Lower leg skin (tissue), 4 donors: Measurements from ENCODE around the gene PDE4A. TPM values are rescaled to one million over a fixed set of nuclear protein-coding genes. Genes with fewer than 3 reads are reported as not detected.
A peak's percentile ranks its signal among the peaks of the same experiment; 100 is the strongest.

Experiments used
- DNase-seq, 2 donors: peaks; one replicate each; pipeline ENCODE4 v3.0.0-alpha.2; 2019; ENCODE audit warnings: low spot score in 2 of 2
- H3K4me3 ChIP-seq: fragments of 200-600 bp; sonication (generic); 2 replicates; pipeline ENCODE4 v1.5.1; 2017; ENCODE audit warnings: mild to moderate bottlenecking, low read depth; ENCODE audit not compliant: poor library complexity, severe bottlenecking
- CTCF ChIP-seq, 3 donors: fragments of 450-650 bp; IDR thresholded peaks; one replicate each; pipeline ENCODE4 v1.5.1; 2016; ENCODE audit warnings: antibody characterized with exemption in 3 of 3, mild to moderate bottlenecking in 3 of 3, moderate library complexity in 2 of 3
- POLR2A ChIP-seq, 2 donors: fragments of 450-650 bp; IDR thresholded peaks; one replicate each; pipeline ENCODE4 v1.6.1; 2016 to 2017; ENCODE audit warnings: antibody characterized with exemption in 2 of 2, mild to moderate bottlenecking in 1 of 2, moderate library complexity in 1 of 2
- WGBS, 2 donors: methylation state at CpG; one replicate each; pipeline ENCODE4 v1.1.5; 2018; 5-methylcytosine and 5-hydroxymethylcytosine counted together
- intact Hi-C: fragments of 100-400 bp; cut with DNase I; formaldehyde crosslinking; loops from one replicate; pipeline ENCODE4 v1.15.0; 2023; ENCODE audit warnings: low total_unique reads
- microRNA counts, 2 donors: library from miRNA; unstranded; fragments of <30 nt; microRNA quantifications; one replicate each; lab custom pipeline; 2016
- microRNA-seq, 2 donors: library from miRNA; unstranded; fragments of <30 nt; microRNA quantifications; one replicate each; pipeline ENCODE4, GENCODE V29; 2016; ENCODE audit warnings: borderline replicate concordance in 2 of 2, borderline number of aligned reads in 1 of 2
- total RNA-seq, 4 donors: library from RNA; depleted of rRNA; stranded (reverse); fragments of >200 nt; gene quantifications; one replicate each; pipeline ENCODE4 v1.1.0, GENCODE V29; 2016

Gene PDE4A
- total RNA-seq, 4 donors from 2014 or later = 4.1 to 6.8 (median 5.7) TPM

- no peak for DNase-seq
- WGBS, 2 donors = 2 to 4% methylated on average over 21 to 25 of the region's 27 CpGs
- peak overlapping the region; percentile 35 for H3K4me3 ChIP-seq
- no peak for TF ChIP-seq POLR2A (IDR thresholded peaks at IDR 0.05)
- no peak for TF ChIP-seq CTCF (IDR thresholded peaks at IDR 0.05)
- intact Hi-C loops = no loop called here
These were observed 97.6 kb downstream of the PDE4A start for GRCh38 chr19:10517760-10518443.

- intact Hi-C loops = no loop called here
- WGBS, 2 donors = 14 to 15% methylated on average over 31 to 33 of the region's 33 CpGs
- no peak overlapping the region for H3K4me3 ChIP-seq
- no peak for DNase-seq
- TF ChIP-seq POLR2A (IDR thresholded peaks at IDR 0.05) (no peak), CTCF (IDR thresholded peaks at IDR 0.05) (no peak)
These were observed 98.4 kb downstream of the PDE4A start for GRCh38 chr19:10518444-10519361.

MicroRNA genes within 50 kb of the gene (microRNA counts, 767-probe panel; counts per million panel counts)
- 0 to 358 counts per million in 2 donors for microRNA hsa-miR-1181 (lab: Ali Mortazavi, UCI)

Small RNAs within 50 kb of the gene (microRNA-seq; reads per million reads assigned to microRNA genes)
- gene MIR1181 = 0 reads per million in 2 donors

Other genes with a start within 250 kb of the PDE4A start
- gene DNMT1, start 225.6 kb upstream of the PDE4A start, total RNA-seq = 10 to 100 TPM; 13.2 to 38.4 (median 32.0) TPM
- gene S1PR2, start 189.2 kb upstream of the PDE4A start, total RNA-seq = 10 to 100 TPM in 2 of 4 donors, 1 to 10 TPM in 2; 4.5 to 11.4 (median 8.2) TPM
- gene MRPL4, start 168.3 kb upstream of the PDE4A start, total RNA-seq = 10 to 100 TPM; 77.2 to 90.8 (median 83.5) TPM
- 10 to 100 TPM in 1 of 4 donors, 1 to 10 TPM in 3; 5.1 to 19.0 (median 6.7) TPM for gene ICAM1, start 149.4 kb upstream of the PDE4A start, total RNA-seq
- under 1 TPM in 1 of 4 donors, not detected in 3; 0.38 TPM for gene ICAM4, start 133.6 kb upstream of the PDE4A start, total RNA-seq
- under 1 TPM in 2 of 4 donors, not detected in 2; 0.13 to 0.20 TPM for gene ICAM5, start 130.6 kb upstream of the PDE4A start, total RNA-seq
- gene ZGLP1, start 110.7 kb upstream of the PDE4A start, total RNA-seq = 1 to 10 TPM in 3 of 4 donors, not detected in 1; 2.2 to 3.8 (median 2.8) TPM
- 10 to 100 TPM; 10.3 to 20.7 (median 18.2) TPM for gene FDX2, start 104.5 kb upstream of the PDE4A start, total RNA-seq
- 10 to 100 TPM; 14.2 to 22.5 (median 19.2) TPM for gene RAVER1, start 87.0 kb upstream of the PDE4A start, total RNA-seq
- gene ICAM3, start 80.9 kb upstream of the PDE4A start, total RNA-seq = 10 to 100 TPM in 1 of 4 donors, 1 to 10 TPM in 3; 3.8 to 10.2 (median 5.1) TPM
- gene TYK2, start 40.0 kb upstream of the PDE4A start, total RNA-seq = 100 to 1,000 TPM in 1 of 4 donors, 10 to 100 TPM in 3; 48.2 to 115 (median 64.8) TPM
- 100 to 1,000 TPM in 3 of 4 donors, 10 to 100 TPM in 1; 92.8 to 142 (median 120) TPM for gene CDC37, start 17.0 kb upstream of the PDE4A start, total RNA-seq
- gene KEAP1, start 82.8 kb downstream of the PDE4A start, total RNA-seq = 100 to 1,000 TPM in 1 of 4 donors, 10 to 100 TPM in 3; 81.6 to 102 (median 89.0) TPM
- gene S1PR5, start 96.9 kb downstream of the PDE4A start, total RNA-seq = 10 to 100 TPM; 34.9 to 64.0 (median 42.3) TPM
- gene ATG4D, start 123.4 kb downstream of the PDE4A start, total RNA-seq = 100 to 1,000 TPM in 1 of 4 donors, 10 to 100 TPM in 3; 58.5 to 106 (median 71.4) TPM
- 10 to 100 TPM; 23.8 to 59.3 (median 29.4) TPM for gene KRI1, start 145.5 kb downstream of the PDE4A start, total RNA-seq
- 10 to 100 TPM; 11.4 to 14.8 (median 12.8) TPM for gene CDKN2D, start 148.4 kb downstream of the PDE4A start, total RNA-seq
- 10 to 100 TPM; 61.3 to 70.3 (median 63.8) TPM for gene AP1M2, start 166.8 kb downstream of the PDE4A start, total RNA-seq
- 100 to 1,000 TPM; 100 to 180 (median 129) TPM for gene SLC44A2, start 205.0 kb downstream of the PDE4A start, total RNA-seq
- gene ILF3, start 233.8 kb downstream of the PDE4A start, total RNA-seq = 100 to 1,000 TPM in 2 of 4 donors, 10 to 100 TPM in 2; 71.8 to 122 (median 97.3) TPM